Astrocyte (in vitro differentiated cells and primary cell): ENCODE measurements around the gene GNAS-AS1.

Source experiments
- CTCF ChIP-seq: IDR thresholded peaks from 2 replicates; pipeline ENCODE4 v1.5.1; 2011; ENCODE audit warnings: low read depth, mild to moderate bottlenecking, inconsistent platforms, low read length, moderate library complexity; ENCODE audit not compliant: insufficient read depth
- EZH2 ChIP-seq: IDR thresholded peaks from 2 replicates; pipeline ENCODE4 v1.6.1; 2012; ENCODE audit warnings: mild to moderate bottlenecking, low read length, inconsistent platforms; ENCODE audit not compliant: insufficient read depth

- TF ChIP-seq CTCF (no peak), EZH2 (no peak)
Observed at GRCh38 chr20:58818586-58819285, 32.0 kb downstream of the GNAS-AS1 start.
